Subcutaneous adipose tissue (tissue), 4 donors: ENCODE data around the gene DCHS2. TPM values are rescaled to one million over a fixed set of nuclear protein-coding genes. Genes with fewer than 3 reads are reported as not detected.

Experiments used
- total RNA-seq, 4 donors: library from RNA; depleted of rRNA; stranded (reverse); fragments of >200 nt; gene quantifications; one replicate each; pipeline ENCODE4 v1.1.0, GENCODE V29; 2016
- TF ChIP-seq, protein P1 (sequence below): fragments of 450-650 bp; IDR thresholded peaks from one replicate; pipeline ENCODE4 v1.5.1; 2016; ENCODE audit warnings: low read depth, mild to moderate bottlenecking, control low read depth, antibody characterized with exemption, moderate library complexity

Gene DCHS2
- total RNA-seq, 4 donors from 2014 or later, result not detected

DNA sequence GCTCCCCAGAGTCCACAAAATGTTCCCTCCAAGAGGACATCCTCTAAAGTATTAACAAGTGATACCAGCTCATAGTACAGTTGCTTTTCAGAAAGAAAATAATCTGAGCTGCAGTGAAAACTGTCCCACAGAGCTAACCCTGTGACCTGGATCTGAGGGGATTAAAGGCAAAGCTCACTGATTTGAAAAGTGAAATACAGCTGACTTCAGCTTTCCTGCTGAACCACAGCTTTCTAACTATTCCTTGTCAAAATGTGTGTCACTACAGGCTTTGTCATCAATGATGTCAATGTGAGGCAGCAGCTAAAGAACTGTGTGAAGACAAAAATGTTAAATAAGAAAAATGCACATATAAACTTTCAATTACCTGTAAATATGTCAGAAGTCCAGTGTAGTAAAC is 36.9 kb downstream of the DCHS2 start:
- TF ChIP-seq, protein P1, sequence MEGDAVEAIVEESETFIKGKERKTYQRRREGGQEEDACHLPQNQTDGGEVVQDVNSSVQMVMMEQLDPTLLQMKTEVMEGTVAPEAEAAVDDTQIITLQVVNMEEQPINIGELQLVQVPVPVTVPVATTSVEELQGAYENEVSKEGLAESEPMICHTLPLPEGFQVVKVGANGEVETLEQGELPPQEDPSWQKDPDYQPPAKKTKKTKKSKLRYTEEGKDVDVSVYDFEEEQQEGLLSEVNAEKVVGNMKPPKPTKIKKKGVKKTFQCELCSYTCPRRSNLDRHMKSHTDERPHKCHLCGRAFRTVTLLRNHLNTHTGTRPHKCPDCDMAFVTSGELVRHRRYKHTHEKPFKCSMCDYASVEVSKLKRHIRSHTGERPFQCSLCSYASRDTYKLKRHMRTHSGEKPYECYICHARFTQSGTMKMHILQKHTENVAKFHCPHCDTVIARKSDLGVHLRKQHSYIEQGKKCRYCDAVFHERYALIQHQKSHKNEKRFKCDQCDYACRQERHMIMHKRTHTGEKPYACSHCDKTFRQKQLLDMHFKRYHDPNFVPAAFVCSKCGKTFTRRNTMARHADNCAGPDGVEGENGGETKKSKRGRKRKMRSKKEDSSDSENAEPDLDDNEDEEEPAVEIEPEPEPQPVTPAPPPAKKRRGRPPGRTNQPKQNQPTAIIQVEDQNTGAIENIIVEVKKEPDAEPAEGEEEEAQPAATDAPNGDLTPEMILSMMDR, result no peak

DNA sequence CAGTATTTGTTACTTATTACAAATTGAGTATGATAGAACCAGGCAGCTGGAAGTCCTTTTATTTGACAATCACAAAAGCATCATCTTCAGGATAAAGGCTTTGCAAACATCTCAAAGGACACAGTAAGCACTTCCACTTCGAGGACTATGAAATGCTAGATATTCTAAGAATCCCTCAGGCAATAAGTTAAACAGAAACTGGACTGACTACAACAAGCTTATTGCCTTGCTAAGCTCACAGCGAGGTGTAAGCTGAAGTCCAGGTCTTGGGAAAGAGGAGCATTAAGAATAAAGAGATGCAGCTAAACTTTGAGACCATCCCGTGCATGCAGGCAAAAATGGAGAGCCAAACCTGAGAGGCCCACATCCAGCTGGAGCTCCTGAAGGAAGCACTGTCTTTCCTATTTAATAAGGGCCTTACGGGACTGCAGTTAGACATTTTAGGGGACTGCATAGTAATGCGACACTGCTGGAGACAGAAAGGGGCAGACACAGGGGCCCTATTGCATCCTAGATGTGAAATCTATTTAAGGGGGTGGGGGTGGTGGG is 38.7 kb downstream of the DCHS2 start:
- TF ChIP-seq, protein P1, result no peak

DNA sequence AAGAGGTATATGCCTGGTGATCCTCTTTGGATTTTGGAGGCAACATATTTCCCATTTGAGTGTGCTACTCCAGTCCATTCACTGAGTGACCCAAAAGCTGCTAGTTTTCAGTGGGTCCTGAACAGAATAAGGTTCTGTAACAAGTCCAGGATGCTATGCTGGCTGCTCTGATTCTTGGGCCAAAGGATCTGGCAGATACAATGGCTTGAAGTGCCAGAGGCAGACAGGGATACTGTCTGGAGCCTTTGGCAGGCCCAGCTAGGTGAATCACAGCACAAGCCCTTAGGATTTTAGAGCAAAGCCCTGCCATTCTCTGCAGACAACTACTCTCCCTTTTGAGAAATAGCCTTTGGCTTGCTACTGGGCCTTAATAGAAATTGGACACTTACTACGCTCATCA is 40.6 kb downstream of the DCHS2 start:
- TF ChIP-seq, protein P1, result no peak

DNA sequence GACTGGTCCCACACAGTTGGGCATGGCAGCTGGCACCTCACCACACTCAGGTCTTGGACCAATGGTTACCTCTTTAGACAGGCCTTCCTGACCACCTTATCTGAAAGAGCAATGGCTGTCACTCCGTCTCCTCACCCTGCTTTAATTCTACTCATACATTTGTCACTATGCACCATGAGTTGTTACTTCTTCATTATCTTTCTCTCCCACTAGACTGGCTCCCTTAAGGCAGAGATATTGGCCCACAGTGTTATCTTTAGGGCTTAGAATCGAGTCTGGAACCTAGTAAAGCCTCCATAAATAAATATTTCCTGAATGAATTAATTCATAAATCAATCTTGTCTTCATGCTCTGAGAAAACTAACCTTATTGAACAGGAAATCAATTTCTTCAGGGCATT is 46.6 kb downstream of the DCHS2 start:
- TF ChIP-seq, protein P1, result no peak

DNA sequence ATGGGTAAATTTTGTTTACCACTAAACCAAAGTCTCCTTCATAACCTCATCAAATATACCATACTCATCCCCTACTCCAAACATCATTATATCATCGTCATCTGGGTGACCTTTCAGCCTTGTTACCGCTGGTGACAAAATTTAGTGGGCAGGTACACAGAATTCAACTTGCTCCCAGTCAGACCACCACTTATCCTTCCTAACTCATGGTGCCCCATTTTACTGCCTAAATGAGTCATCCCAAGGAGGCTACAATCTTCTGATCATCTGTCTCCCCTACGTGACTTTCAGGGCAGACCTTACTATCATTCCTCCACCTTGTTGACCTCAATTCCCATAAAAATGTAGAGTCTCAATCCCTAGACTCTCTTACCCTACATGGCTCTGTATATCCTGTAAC is 49.6 kb downstream of the DCHS2 start:
- TF ChIP-seq, protein P1, result no peak

DNA sequence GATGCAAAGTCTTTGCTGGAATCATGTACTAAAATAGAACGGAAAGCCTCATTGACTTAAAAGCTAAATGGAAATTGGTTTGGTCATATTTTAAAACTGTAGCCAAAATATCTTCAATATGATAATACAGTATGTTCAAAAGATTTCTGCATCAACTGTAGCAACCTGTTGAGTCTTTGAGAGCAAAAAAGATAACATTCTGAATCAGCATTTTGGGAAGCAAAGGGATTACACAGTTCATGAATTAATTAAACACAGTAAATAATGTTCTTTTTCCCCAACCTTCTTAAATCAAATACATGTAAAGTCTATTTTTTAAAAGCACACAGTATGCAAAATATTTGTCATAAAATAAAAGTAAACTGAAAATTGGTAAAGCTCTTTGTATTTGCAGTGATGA is 50.5 kb downstream of the DCHS2 start:
- TF ChIP-seq, protein P1, result no peak

DNA sequence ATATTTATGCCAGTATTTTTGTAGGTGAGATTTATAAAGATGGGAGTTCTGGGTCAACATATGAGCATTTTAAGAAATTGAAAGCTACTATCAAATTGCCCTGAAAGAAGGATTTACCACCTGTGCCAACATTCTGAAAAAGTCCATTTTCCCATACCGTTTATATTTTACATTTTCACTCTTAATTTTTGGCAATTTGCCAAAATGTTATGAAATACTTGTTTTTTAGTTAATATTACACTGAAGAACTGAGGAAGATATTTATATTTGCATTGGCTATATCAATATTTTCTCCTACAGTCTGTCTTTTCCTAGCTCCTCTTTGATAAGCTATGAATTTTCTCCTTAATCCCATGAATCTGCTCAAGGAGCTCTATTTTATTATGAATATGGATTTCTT is 52.4 kb downstream of the DCHS2 start:
- TF ChIP-seq, protein P1, result no peak
